ENCODE data around the gene OR51S1.
"Not testable (repeated sequence)": the region's sequence is repeated elsewhere in the genome, so short reads cannot be mapped to it uniquely, and the experiment has no call there.

OR51S1 gene

GRCh38 chr11:4804280-4804679 is 44.7 kb downstream of the OR51S1 start, which contains the start of gene OR52R1:
OR52R1 (minus strand) TSS chr11:4804380; CDS start chr11:4804380, 0 bp downstream.
- no peak within 1 kb of the TSS for H3K4me3 ChIP-seq (ENCODE audit: low read depth, low read length)
- H3K9me3 ChIP-seq (ENCODE audit: control insufficient read depth, insufficient read depth, low read depth, low read length) = no peaks in the 10 kb centered on the region
- H3K9ac ChIP-seq (ENCODE audit: low read length) = no peak within 1 kb of the TSS
- H3K27ac ChIP-seq (ENCODE audit: low read depth, low read length) = no peak within 1 kb of the TSS
- H3K27me3 ChIP-seq (ENCODE audit: control insufficient read depth, insufficient read depth, low read length) = no peaks in the 10 kb centered on the region
- H3K4me1 ChIP-seq (ENCODE audit: control insufficient read depth, insufficient read depth, low read length) = no peaks in the 10 kb centered on the region
- no peaks in the 10 kb centered on the region for H3K36me3 ChIP-seq (ENCODE audit: control insufficient read depth, insufficient read depth, low read length)

GRCh38 chr11:4801316-4801715 is 47.7 kb downstream of the OR51S1 start:
- H3K27ac ChIP-seq (ENCODE audit: low read depth, low read length); H3K9me3 ChIP-seq (ENCODE audit: control insufficient read depth, insufficient read depth, low read depth, low read length); H3K9ac ChIP-seq (ENCODE audit: low read length); H3K36me3 ChIP-seq (ENCODE audit: control insufficient read depth, insufficient read depth, low read length); H3K4me1 ChIP-seq (ENCODE audit: control insufficient read depth, insufficient read depth, low read length); H3K27me3 ChIP-seq (ENCODE audit: control insufficient read depth, insufficient read depth, low read length); H3K4me3 ChIP-seq (ENCODE audit: low read depth, low read length): not testable (repeated sequence)

GRCh38 chr11:4798427-4799183 is 50.4 kb downstream of the OR51S1 start:
- H3K27me3 ChIP-seq (ENCODE audit: control insufficient read depth, insufficient read depth, low read length) = peaks cover 3% of the 10 kb centered on the region; the same call in 1 of the 2 replicates
- no peak overlapping the region for H3K4me3 ChIP-seq (ENCODE audit: low read depth, low read length)
- no peak overlapping the region for H3K9ac ChIP-seq (ENCODE audit: low read length)
- no peaks in the 10 kb centered on the region for H3K36me3 ChIP-seq (ENCODE audit: control insufficient read depth, insufficient read depth, low read length)
- H3K4me1 ChIP-seq (ENCODE audit: control insufficient read depth, insufficient read depth, low read length) = no peaks in the 10 kb centered on the region
- H3K9me3 ChIP-seq (ENCODE audit: control insufficient read depth, insufficient read depth, low read depth, low read length) = no peaks in the 10 kb centered on the region
- no peak overlapping the region for H3K27ac ChIP-seq (ENCODE audit: low read depth, low read length)
